Activated CD4-positive, alpha-beta T cell treated with anti-CD3 and anti-CD28 coated beads for 36 hours (primary cell): ENCODE measurements around the gene CCL15. TPM values are rescaled to one million over a fixed set of nuclear protein-coding genes. Genes with fewer than 3 reads are reported as not detected.
"Not testable (repeated sequence)": the region's sequence is repeated elsewhere in the genome, so short reads cannot be mapped to it uniquely, and the experiment has no call there.

Experiments used
- ATAC-seq: fragments of 200-7000 bp; cut with Tn5 transposase; one replicate; pipeline ENCODE4 v1.10.0; 2021; ENCODE audit warnings: mild to moderate bottlenecking, moderate library complexity
- CTCF ChIA-PET: fragments of 350-600 bp; sonication (Branson Sonifier 250); formaldehyde crosslinking; loops from one replicate; lab custom pipeline; 2021; ENCODE audit warnings: antibody characterized with exemption; lab: Charles Lee
- POLR2A ChIA-PET: fragments of 350-600 bp; sonication (Branson Sonifier 250); formaldehyde crosslinking; loops from one replicate; lab custom pipeline; 2021; ENCODE audit warnings: antibody characterized with exemption, inconsistent platforms; lab: Charles Lee
- DNase-seq: peaks from one replicate; pipeline ENCODE4 v3.0.0-alpha.2; 2020
- H3K27ac Mint-ChIP-seq: one replicate; pipeline ENCODE4 v1.8.0; 2021; ENCODE audit warnings: mixed read lengths
- H3K27me3 Mint-ChIP-seq: one replicate; pipeline ENCODE4 v1.8.0; 2021; ENCODE audit warnings: mixed read lengths
- H3K36me3 Mint-ChIP-seq: one replicate; pipeline ENCODE4 v1.8.0; 2021; ENCODE audit warnings: low read depth, mixed read lengths
- H3K4me1 Mint-ChIP-seq: one replicate; pipeline ENCODE4 v1.8.0; 2021; ENCODE audit warnings: mixed read lengths
- H3K4me3 Mint-ChIP-seq: one replicate; pipeline ENCODE4 v1.8.0; 2021; ENCODE audit warnings: mild to moderate bottlenecking, moderate library complexity, mixed read lengths
- H3K9me3 Mint-ChIP-seq: one replicate; pipeline ENCODE4 v1.8.0; 2021; ENCODE audit warnings: low read depth, mixed read lengths
- intact Hi-C, 2 experiments: fragments of 100-400 bp; cut with DNase I in 1 of 2; cut with micrococcal nuclease in 1 of 2; formaldehyde crosslinking; loops; one replicate each; pipeline versions ENCODE4 v1.14.2 to v1.15.1; 2022 to 2024; cut with DNase I, micrococcal nuclease
- total RNA-seq, 2 experiments: library from RNA; stranded (reverse); gene quantifications; one replicate each; pipeline ENCODE4 v1.2.3, GENCODE V29; 2021

CCL15 gene
- total RNA-seq, 2 experiments from 2014 or later, result not detected

- H3K9me3 Mint-ChIP-seq, H3K27ac Mint-ChIP-seq, intact Hi-C loops, DNase-seq, ATAC-seq, H3K4me1 Mint-ChIP-seq, H3K4me3 Mint-ChIP-seq, POLR2A ChIA-PET, H3K36me3 Mint-ChIP-seq: not testable (repeated sequence)
- H3K27me3 Mint-ChIP-seq, result peaks cover 17% of the 10 kb centered on the region
- CTCF ChIA-PET, result interaction anchor here (1.0 kb wide), 2 partner anchors 12 to 53 kb away, joined by 3 read pairs; no protein-coding TSS in a partner anchor
Observed at GRCh38 chr17:36015895-36016294, 14.5 kb upstream of the CCL15 start.

- intact Hi-C loops, result no loop called here
- DNase-seq, result no peak
- H3K27me3 Mint-ChIP-seq, result peaks cover 8% of the 10 kb centered on the region
- H3K9me3 Mint-ChIP-seq, result no peaks in the 10 kb centered on the region
- no peaks in the 10 kb centered on the region for H3K4me1 Mint-ChIP-seq
- H3K27ac Mint-ChIP-seq, result no peak overlapping the region
- no peaks in the 10 kb centered on the region for H3K36me3 Mint-ChIP-seq
- ATAC-seq, result no peak
- CTCF ChIA-PET, result no interaction called here
- H3K4me3 Mint-ChIP-seq, result no peak overlapping the region
- POLR2A ChIA-PET, result no interaction called here
Observed at GRCh38 chr17:36014946-36015345, 13.6 kb upstream of the CCL15 start.

DNA sequence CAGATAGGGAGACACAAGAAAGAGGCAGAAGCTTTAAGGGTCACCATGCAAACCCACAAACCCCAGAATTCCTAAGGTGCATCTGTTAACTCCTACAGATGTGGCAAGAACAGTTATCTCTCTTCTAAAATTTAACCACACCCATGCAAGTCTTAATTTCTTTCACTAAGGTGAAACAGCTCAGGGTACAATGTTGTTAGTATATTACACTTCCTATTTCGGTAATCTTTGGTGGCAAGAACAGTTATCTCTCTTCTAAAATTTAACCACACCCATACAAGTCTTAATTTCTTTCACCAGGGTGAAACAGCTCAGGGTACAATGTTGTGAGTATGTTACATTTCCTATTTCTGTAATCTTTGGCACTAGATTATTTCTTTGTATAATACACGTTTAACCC is 9.8 kb upstream of the CCL15 start:
- Mint-ChIP-seq H3K4me1 (no peaks in the 10 kb centered on the region), H3K4me3 (no peak overlapping the region), H3K27me3 (peaks cover 5% of the 10 kb centered on the region), H3K27ac (no peak overlapping the region), H3K9me3 (no peaks in the 10 kb centered on the region), H3K36me3 (no peaks in the 10 kb centered on the region)
- no peak for ATAC-seq
- ChIA-PET POLR2A (no interaction called here), CTCF (interaction anchor here (0.6 to 2.4 kb wide), 4 partner anchors 35 to 954 kb away, joined by 3 to 10 read pairs (median 4); no protein-coding TSS in a partner anchor)
- intact Hi-C loops, result no loop called here
- DNase-seq, result no peak

GRCh38 chr17:36008998-36009665 is 7.8 kb upstream of the CCL15 start:
- DNase-seq, result peak; percentile 24
- Mint-ChIP-seq H3K27ac (no peak overlapping the region), H3K27me3 (peaks cover 4% of the 10 kb centered on the region), H3K36me3 (no peaks in the 10 kb centered on the region), H3K9me3 (no peaks in the 10 kb centered on the region), H3K4me1 (peaks cover 3% of the 10 kb centered on the region), H3K4me3 (no peak overlapping the region)
- ChIA-PET POLR2A (interaction anchor here (0.6 kb wide), 1 partner anchor 22 kb away, joined by 3 read pairs; no protein-coding TSS in a partner anchor), CTCF (interaction anchor here (1.1 to 1.3 kb wide), 3 partner anchors 33 to 161 kb away, joined by 3 to 5 read pairs (median 4); no protein-coding TSS in a partner anchor)
- intact Hi-C loops, result loop anchor here in 1 of 2 experiments (5.0 kb wide), 1 partner anchor 162 kb away; no protein-coding TSS in a partner anchor
- ATAC-seq, result no peak

- ATAC-seq, result no peak
- intact Hi-C loops, result loop anchor here in 1 of 2 experiments (5.0 kb wide), 1 partner anchor 157 kb away; no protein-coding TSS in a partner anchor
- POLR2A ChIA-PET, result interaction anchor here (0.6 kb wide), 1 partner anchor 188 kb away, joined by 4 read pairs; no protein-coding TSS in a partner anchor
- Mint-ChIP-seq H3K36me3 (no peaks in the 10 kb centered on the region), H3K4me3 (no peak overlapping the region), H3K27me3 (peaks cover 2% of the 10 kb centered on the region), H3K27ac (no peak overlapping the region), H3K9me3 (no peaks in the 10 kb centered on the region), H3K4me1 (peaks cover 3% of the 10 kb centered on the region)
- DNase-seq, result no peak
- CTCF ChIA-PET, result interaction anchor here (0.8 to 1.1 kb wide), 2 partner anchors 29 to 141 kb away, joined by 3 read pairs; no protein-coding TSS in a partner anchor
Observed at GRCh38 chr17:36004594-36005108, 3.3 kb upstream of the CCL15 start.

DNA sequence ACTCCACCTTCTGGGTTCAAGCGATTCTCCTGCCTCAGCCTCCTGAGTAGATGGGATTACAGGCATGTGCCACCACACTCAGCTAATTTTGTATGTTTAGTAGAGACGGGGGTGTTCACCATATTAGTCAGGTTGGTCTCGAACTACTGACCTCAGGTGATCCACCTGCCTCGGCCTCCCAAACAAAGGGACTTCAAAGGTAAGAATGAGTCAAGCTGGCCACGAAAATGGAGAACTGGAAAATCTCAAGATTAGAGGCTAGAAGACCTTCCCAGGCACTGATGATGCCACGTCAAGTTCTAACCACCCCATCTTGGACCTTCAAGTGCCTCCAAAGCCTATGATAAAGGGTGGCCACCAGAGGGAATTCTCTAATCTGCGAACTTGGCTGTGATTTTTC is 1.3 kb upstream of the CCL15 start:
- CTCF ChIA-PET, result no interaction called here
- H3K36me3 Mint-ChIP-seq, result no peaks in the 10 kb centered on the region

DNA sequence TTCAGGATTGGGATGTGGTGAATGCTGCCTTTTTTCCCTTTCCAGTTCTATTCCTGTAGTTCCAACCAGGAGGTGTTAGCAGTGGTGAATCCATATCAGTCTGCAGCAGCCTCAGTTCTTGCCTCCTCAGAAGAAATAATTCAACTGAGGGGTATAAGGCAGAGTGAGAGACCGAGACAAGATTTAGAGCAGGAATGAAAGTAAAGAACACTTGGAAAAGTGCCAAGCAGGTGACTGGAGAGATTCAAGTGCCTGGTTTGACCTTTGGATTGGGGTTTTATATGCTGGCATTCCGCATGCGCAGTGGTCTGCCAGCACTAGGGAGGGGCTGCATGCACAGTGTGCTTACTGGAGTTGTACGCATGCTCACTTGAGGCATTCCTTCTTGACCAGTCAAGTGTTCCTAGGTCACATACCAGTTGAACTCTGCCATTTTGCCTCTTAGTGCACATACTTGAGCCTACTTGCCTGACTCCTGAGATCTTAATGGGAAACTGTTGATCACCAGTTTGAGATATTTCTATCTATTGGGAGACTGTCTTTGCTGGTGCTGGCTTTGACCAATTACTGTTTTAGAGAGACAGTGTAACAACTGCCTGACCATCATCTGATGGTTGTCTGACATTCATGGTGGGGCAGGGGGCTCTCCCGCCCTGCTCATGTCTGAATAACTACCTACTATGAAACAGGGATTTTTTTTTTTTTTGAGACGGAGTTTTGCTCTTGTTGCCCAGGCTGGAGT is 680 bp upstream of the CCL15 start:
- H3K4me1 Mint-ChIP-seq, result peaks cover 3% of the 10 kb centered on the region
- POLR2A ChIA-PET, result no interaction called here
- no peak for ATAC-seq
- CTCF ChIA-PET, result no interaction called here
- no peaks in the 10 kb centered on the region for H3K9me3 Mint-ChIP-seq
- no peak overlapping the region for H3K4me3 Mint-ChIP-seq
- intact Hi-C loops, result no loop called here
- peaks cover 2% of the 10 kb centered on the region for H3K27me3 Mint-ChIP-seq
- H3K27ac Mint-ChIP-seq, result no peak overlapping the region
- no peaks in the 10 kb centered on the region for H3K36me3 Mint-ChIP-seq
- DNase-seq, result no peak

More for the DNA sequence above, 1.3 kb upstream of the CCL15 start:
- POLR2A ChIA-PET, result no interaction called here
- Mint-ChIP-seq H3K27ac (no peak overlapping the region), H3K4me3 (no peak overlapping the region), H3K9me3 (no peaks in the 10 kb centered on the region), H3K27me3 (peaks cover 2% of the 10 kb centered on the region), H3K4me1 (peaks cover 3% of the 10 kb centered on the region)
- intact Hi-C loops, result no loop called here
- ATAC-seq (no peak), DNase-seq (no peak)

DNA sequence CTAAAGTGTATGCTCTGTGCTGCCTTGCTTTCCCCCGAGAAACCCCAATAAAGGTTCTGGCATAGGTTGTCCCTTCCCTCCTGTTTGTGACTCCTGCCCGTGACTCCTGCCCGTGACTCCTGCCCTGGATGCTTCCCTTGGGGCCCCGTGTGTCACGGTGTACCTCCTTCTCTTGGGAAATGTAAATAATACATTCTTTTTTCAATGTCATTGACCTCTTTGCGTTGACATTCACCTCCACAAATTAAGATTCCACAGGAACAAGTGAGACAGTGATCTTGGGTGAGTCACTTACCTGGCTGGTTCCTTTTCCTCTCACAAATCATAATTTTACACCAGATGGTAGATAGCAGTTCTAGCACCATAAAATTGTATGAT is 632 bp downstream of the CCL15 start:
- POLR2A ChIA-PET, result no interaction called here
- no peak for DNase-seq
- H3K36me3 Mint-ChIP-seq, result no peaks in the 10 kb centered on the region

DNA sequence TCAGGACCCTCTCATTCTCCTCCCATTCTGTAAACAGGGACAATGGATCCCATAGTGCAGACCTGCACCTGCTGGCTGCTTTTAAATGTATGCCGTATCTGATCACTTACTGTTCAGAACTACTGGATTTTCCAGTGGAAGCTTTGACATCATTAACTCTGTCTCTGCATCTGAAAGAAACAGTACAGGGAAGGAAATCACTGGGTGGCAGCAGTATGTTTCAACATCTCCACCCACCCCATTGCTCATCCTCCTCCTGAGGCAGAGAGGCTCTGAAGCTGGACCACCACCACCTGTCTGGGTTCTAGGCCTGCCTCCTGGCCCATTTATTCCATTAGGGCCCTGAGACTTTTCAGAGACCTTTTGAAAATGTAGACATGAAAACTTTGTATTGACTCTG is 2.6 kb downstream of the CCL15 start:
- CTCF ChIA-PET, result interaction anchor here (1.6 kb wide), 2 partner anchors 8 to 151 kb away, joined by 4 to 5 read pairs; no protein-coding TSS in a partner anchor
- intact Hi-C loops, result no loop called here
- no peaks in the 10 kb centered on the region for H3K9me3 Mint-ChIP-seq
- H3K27me3 Mint-ChIP-seq, result peaks cover 6% of the 10 kb centered on the region
- ATAC-seq, result no peak
- no peak overlapping the region for H3K4me3 Mint-ChIP-seq
- no peak overlapping the region for H3K27ac Mint-ChIP-seq
- POLR2A ChIA-PET, result no interaction called here
- no peak for DNase-seq
- H3K4me1 Mint-ChIP-seq, result no peaks in the 10 kb centered on the region
- no peaks in the 10 kb centered on the region for H3K36me3 Mint-ChIP-seq

More for the DNA sequence above, 632 bp downstream of the CCL15 start:
- CTCF ChIA-PET, result no interaction called here
- H3K9me3 Mint-ChIP-seq, result no peaks in the 10 kb centered on the region
- H3K4me1 Mint-ChIP-seq, result peaks cover 3% of the 10 kb centered on the region
- intact Hi-C loops, result no loop called here
- ATAC-seq, result no peak
- H3K4me3 Mint-ChIP-seq, result no peak overlapping the region
- no peak overlapping the region for H3K27ac Mint-ChIP-seq
- H3K27me3 Mint-ChIP-seq, result peaks cover 3% of the 10 kb centered on the region

- POLR2A ChIA-PET, result no interaction called here
Observed at GRCh38 chr17:35998018-35998545, 3.3 kb downstream of the CCL15 start.

DNA sequence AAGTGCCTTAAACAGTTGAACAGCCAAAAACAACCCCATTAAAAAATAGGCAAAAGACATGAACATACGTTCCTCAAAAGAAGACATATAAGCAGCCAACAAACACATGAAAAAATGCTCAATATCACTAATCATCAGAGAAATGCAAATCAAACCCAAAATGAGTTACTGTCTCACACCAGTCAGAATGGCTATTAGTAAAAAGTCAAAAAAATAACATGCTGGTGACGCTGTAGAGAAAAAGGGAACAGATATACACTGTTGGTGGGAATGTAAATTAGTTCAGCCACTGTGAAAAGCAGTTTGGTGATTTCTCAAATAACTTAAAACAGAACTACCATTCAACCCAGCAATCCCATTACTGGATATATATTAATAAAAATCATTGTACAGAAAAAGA is 6.0 kb downstream of the CCL15 start:
- H3K9me3 Mint-ChIP-seq, H3K27ac Mint-ChIP-seq, H3K4me1 Mint-ChIP-seq, DNase-seq, H3K4me3 Mint-ChIP-seq, H3K36me3 Mint-ChIP-seq, intact Hi-C loops, CTCF ChIA-PET, POLR2A ChIA-PET, ATAC-seq: not testable (repeated sequence)
- H3K27me3 Mint-ChIP-seq, result peaks cover 12% of the 10 kb centered on the region

More at GRCh38 chr17:35998018-35998545, 3.3 kb downstream of the CCL15 start:
- Mint-ChIP-seq H3K9me3 (no peaks in the 10 kb centered on the region), H3K27me3 (peaks cover 8% of the 10 kb centered on the region), H3K27ac (no peak overlapping the region), H3K4me1 (no peaks in the 10 kb centered on the region), H3K36me3 (no peaks in the 10 kb centered on the region), H3K4me3 (no peak overlapping the region)
- ATAC-seq (no peak), DNase-seq (no peak)
- intact Hi-C loops, result no loop called here
- CTCF ChIA-PET, result no interaction called here
